ENCODE results near the gene SMYD3.

The SMYD3 gene

DNA sequence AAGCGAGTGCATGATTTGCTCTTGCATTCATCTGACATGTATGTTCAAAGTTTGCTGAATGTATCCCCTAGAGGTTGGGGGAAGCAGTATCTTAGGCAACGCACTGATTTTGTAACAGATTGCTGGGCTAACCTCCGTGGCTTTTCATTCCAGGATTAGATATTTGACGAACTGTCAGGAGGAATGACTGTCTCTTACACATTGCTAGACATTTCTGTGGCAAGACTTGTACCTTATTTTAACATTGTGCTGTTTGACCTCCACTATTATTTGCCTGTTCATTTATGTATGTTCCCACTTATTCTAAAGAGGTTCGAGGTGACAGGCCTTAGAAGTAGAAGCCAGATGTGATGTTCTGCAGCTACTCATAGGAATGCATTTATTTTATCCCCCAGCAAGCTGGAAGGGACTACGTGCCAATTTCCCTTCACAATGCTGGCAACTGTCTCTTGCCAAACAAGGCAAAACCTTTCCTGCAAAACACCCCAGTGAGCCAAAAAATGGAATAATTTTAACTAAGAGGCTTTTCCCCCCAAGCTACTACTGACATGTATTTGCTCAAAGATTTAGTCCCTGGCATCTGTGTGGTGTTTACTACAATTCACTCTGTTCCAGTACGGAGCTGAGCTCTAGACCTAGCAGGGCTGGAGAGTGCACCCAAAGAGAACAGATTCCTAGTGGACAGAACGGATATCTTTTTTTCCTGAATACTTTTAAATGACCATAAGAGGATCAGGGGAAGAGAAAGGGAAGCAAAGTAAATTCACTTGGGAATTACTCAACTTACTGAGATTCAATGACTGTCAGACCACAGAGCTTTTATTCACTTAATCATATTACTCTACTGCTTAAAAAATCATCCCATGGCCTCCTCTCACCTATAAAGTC lies 646.2 kb downstream of the SMYD3 start:
- H3K9me2 ChIP-seq (replicated peaks; ENCODE audit: insufficient read depth, low read length): no peaks in the 10 kb centered on the region
- no peaks in the 10 kb centered on the region for H3K36me3 ChIP-seq (ENCODE audit: low read length)
- no peak overlapping the region for H3K27ac ChIP-seq (ENCODE audit: low read depth, low read length)
- H3K4me2 ChIP-seq (ENCODE audit: low read depth, low read length, poor library complexity, severe bottlenecking): no peak overlapping the region
- H3F3A ChIP-seq (ENCODE audit: insufficient read depth): no peaks in the 10 kb centered on the region
- no peak overlapping the region for H2AFZ ChIP-seq (ENCODE audit: low read depth, low read length, severe bottlenecking)
- TF ChIP-seq, protein P1, sequence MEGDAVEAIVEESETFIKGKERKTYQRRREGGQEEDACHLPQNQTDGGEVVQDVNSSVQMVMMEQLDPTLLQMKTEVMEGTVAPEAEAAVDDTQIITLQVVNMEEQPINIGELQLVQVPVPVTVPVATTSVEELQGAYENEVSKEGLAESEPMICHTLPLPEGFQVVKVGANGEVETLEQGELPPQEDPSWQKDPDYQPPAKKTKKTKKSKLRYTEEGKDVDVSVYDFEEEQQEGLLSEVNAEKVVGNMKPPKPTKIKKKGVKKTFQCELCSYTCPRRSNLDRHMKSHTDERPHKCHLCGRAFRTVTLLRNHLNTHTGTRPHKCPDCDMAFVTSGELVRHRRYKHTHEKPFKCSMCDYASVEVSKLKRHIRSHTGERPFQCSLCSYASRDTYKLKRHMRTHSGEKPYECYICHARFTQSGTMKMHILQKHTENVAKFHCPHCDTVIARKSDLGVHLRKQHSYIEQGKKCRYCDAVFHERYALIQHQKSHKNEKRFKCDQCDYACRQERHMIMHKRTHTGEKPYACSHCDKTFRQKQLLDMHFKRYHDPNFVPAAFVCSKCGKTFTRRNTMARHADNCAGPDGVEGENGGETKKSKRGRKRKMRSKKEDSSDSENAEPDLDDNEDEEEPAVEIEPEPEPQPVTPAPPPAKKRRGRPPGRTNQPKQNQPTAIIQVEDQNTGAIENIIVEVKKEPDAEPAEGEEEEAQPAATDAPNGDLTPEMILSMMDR (IDR thresholded peaks at IDR 0.05; ENCODE audit: insufficient read depth, low read length, poor library complexity, severe bottlenecking): no peak
- TF ChIP-seq EZH2phosphoT487 (conservative IDR thresholded peaks at IDR 0.05; ENCODE audit: low read length): no peak
- H4K20me1 ChIP-seq (ENCODE audit: low read depth, low read length): no peaks in the 10 kb centered on the region
- no peaks in the 10 kb centered on the region for H3K27me3 ChIP-seq (ENCODE audit: low read length)
- H3K4me3 ChIP-seq (ENCODE audit: insufficient read depth, low read length, poor library complexity, severe bottlenecking): no peak overlapping the region
- no peak overlapping the region for H3K9ac ChIP-seq (ENCODE audit: low read length)
- H3K79me2 ChIP-seq (ENCODE audit: insufficient read depth, low read length): no peaks in the 10 kb centered on the region
- no peaks in the 10 kb centered on the region for H3K9me3 ChIP-seq (ENCODE audit: insufficient read depth, low read length)

DNA sequence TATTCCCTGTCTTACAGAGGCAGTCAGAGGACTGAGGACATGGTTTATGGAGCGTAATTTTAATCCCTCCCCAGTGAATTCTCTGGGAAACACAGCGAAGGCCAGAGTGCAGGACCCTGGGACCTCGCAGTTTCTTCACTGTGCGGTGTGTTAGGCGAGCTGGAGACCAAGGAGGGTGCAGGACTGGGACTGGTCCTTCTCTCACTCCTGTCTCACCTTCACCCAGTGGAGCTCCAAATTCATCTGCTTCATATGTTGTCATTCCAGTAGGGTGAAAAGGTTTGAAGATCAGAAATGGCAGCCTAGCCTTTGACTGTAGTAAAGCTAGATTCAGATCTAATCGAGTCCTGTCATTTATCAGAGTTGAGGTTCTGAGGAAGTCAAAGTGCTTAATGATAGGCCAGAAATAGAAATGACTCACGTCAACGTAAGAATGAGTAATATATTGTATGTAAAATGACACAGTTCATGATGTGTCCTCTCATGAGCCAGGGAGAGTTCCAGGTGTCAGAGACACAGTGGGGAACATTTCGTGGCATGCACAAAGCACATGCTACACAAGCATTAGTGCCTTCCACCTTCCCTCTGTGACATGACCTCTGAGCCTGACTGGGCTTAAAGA lies 647.5 kb downstream of the SMYD3 start:
- no peaks in the 10 kb centered on the region for H3K27me3 ChIP-seq (ENCODE audit: low read length)
- H3K4me2 ChIP-seq (ENCODE audit: low read depth, low read length, poor library complexity, severe bottlenecking): no peak overlapping the region
- no peaks in the 10 kb centered on the region for H3K9me3 ChIP-seq (ENCODE audit: insufficient read depth, low read length)
- H3F3A ChIP-seq (ENCODE audit: insufficient read depth): no peaks in the 10 kb centered on the region
- no peaks in the 10 kb centered on the region for H3K9me2 ChIP-seq (replicated peaks; ENCODE audit: insufficient read depth, low read length)
- no peak overlapping the region for H3K27ac ChIP-seq (ENCODE audit: low read depth, low read length)
- TF ChIP-seq EZH2phosphoT487 (conservative IDR thresholded peaks at IDR 0.05; ENCODE audit: low read length): no peak
- TF ChIP-seq, protein P1 (IDR thresholded peaks at IDR 0.05; ENCODE audit: insufficient read depth, low read length, poor library complexity, severe bottlenecking): no peak
- H2AFZ ChIP-seq (ENCODE audit: low read depth, low read length, severe bottlenecking): no peak overlapping the region
- no peak overlapping the region for H3K9ac ChIP-seq (ENCODE audit: low read length)
- no peak overlapping the region for H3K4me3 ChIP-seq (ENCODE audit: insufficient read depth, low read length, poor library complexity, severe bottlenecking)
- no peaks in the 10 kb centered on the region for H3K36me3 ChIP-seq (ENCODE audit: low read length)
- H4K20me1 ChIP-seq (ENCODE audit: low read depth, low read length): no peaks in the 10 kb centered on the region
- no peaks in the 10 kb centered on the region for H3K79me2 ChIP-seq (ENCODE audit: insufficient read depth, low read length)

DNA sequence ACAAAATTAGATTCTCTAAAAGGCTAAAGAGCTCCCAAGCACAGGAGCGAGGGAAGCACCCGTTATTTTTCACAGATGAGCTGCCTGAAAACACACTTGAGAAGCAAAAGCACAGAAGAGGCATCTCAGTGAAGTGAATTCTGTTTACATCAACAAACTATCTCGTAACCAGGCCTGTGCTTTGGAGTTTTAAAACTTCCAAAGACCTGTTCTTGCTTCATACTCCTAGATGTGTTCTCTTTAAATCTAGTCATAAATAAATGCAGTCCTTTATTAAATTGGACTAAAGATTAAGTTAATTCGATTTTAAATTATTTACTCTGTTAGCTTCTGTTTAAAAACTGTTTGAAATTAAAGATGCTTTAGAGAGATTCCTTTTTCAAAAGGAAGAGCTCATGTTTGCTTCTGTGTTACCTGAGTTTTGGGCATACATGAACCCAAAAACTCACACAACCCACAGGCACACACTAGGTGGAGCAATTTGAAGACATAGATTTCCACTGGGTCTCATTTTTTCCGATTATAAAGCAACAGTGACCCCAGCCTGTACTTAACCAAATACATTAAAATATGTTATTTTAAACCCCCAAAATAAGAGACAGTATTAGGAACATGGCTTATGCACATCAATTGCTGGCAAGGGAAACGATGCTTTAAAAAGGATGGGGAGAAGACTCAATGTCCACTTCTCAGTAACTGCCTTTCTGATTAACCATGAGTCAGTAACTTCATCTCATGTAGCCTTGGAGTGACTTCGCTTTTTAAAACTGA lies 648.2 kb downstream of the SMYD3 start:
- Histone ChIP-seq H3K4me3 (ENCODE audit: insufficient read depth, low read length, poor library complexity, severe bottlenecking) (no peak overlapping the region), H3K36me3 (ENCODE audit: low read length) (no peaks in the 10 kb centered on the region), H3K9ac (ENCODE audit: low read length) (no peak overlapping the region), H2AFZ (ENCODE audit: low read depth, low read length, severe bottlenecking) (no peak overlapping the region), H3K9me2 (replicated peaks; ENCODE audit: insufficient read depth, low read length) (no peaks in the 10 kb centered on the region), H3K4me2 (ENCODE audit: low read depth, low read length, poor library complexity, severe bottlenecking) (no peak overlapping the region), H3F3A (ENCODE audit: insufficient read depth) (no peaks in the 10 kb centered on the region), H3K9me3 (ENCODE audit: insufficient read depth, low read length) (no peaks in the 10 kb centered on the region), H3K79me2 (ENCODE audit: insufficient read depth, low read length) (no peaks in the 10 kb centered on the region), H3K27ac (ENCODE audit: low read depth, low read length) (no peak overlapping the region), H3K27me3 (ENCODE audit: low read length) (no peaks in the 10 kb centered on the region), H4K20me1 (ENCODE audit: low read depth, low read length) (no peaks in the 10 kb centered on the region)
- TF ChIP-seq EZH2phosphoT487 (conservative IDR thresholded peaks at IDR 0.05; ENCODE audit: low read length): no peak
- TF ChIP-seq, protein P1 (IDR thresholded peaks at IDR 0.05; ENCODE audit: insufficient read depth, low read length, poor library complexity, severe bottlenecking): peak; percentile 24
